Naive thymus-derived CD4-positive, alpha-beta T cell (primary cell): Measurements from ENCODE around the gene ASAP2. TPM values are rescaled to one million over a fixed set of nuclear protein-coding genes. Genes with fewer than 3 reads are reported as not detected.

Experiments
- ATAC-seq: fragments of 150-1000 bp; cut with Tn5 transposase; 2 replicates; pipeline ENCODE4 v1.10.0; 2021; ENCODE audit warnings: mild to moderate bottlenecking, moderate library complexity
- CTCF ChIA-PET: fragments of 350-600 bp; sonication (Branson Sonifier 250); formaldehyde crosslinking; loops from one replicate; lab custom pipeline; 2021; ENCODE audit warnings: antibody characterized with exemption; lab: Charles Lee
- POLR2A ChIA-PET: fragments of 350-600 bp; sonication (Branson Sonifier 250); formaldehyde crosslinking; loops from one replicate; lab custom pipeline; 2021; ENCODE audit warnings: antibody characterized with exemption, inconsistent platforms; lab: Charles Lee
- DNase-seq, 9 donors: peaks; one replicate each; pipeline versions ENCODE4 v3.0.0 to v3.0.0-alpha.2; 2020 to 2022; ENCODE audit warnings: mixed read lengths in 1 of 9
- H3K27ac ChIP-seq: one replicate; pipeline ENCODE4 v1.7.0; 2013; ENCODE audit warnings: mild to moderate bottlenecking, low read depth, low read length, moderate library complexity
- H3K27me3 ChIP-seq, 2 donors: one replicate each; pipeline ENCODE4 v1.7.0; 2013; ENCODE audit warnings: low read length in 2 of 2, mild to moderate bottlenecking in 2 of 2, moderate library complexity in 2 of 2; ENCODE audit not compliant: control insufficient read depth in 2 of 2, insufficient read depth in 2 of 2
- H3K36me3 ChIP-seq, 3 experiments: 1 replicate in 2 of 3; 2 replicates in 1 of 3; pipeline ENCODE4 v1.7.0; 2013; ENCODE audit warnings: low read length in 3 of 3, mild to moderate bottlenecking in 3 of 3, moderate library complexity in 1 of 3; ENCODE audit not compliant: insufficient read depth in 3 of 3, control insufficient read depth in 2 of 3
- H3K4me1 ChIP-seq, 2 donors: one replicate each; pipeline ENCODE4 v1.7.0; 2013; ENCODE audit warnings: low read length in 2 of 2, mild to moderate bottlenecking in 2 of 2, moderate library complexity in 1 of 2; ENCODE audit not compliant: control insufficient read depth in 2 of 2, insufficient read depth in 2 of 2
- H3K4me3 ChIP-seq: 2 replicates; pipeline ENCODE4 v1.7.0; 2013; ENCODE audit warnings: mild to moderate bottlenecking, low read length
- H3K9me3 ChIP-seq, 3 experiments: 1 replicate in 2 of 3; 2 replicates in 1 of 3; pipeline ENCODE4 v1.7.0; 2013; ENCODE audit warnings: low read length in 3 of 3; ENCODE audit not compliant: control insufficient read depth in 2 of 3
- H3K27ac Mint-ChIP-seq, 9 donors: one replicate each; pipeline ENCODE4 v1.8.0; 2020 to 2022; ENCODE audit warnings: mixed read lengths in 9 of 9, mild to moderate bottlenecking in 8 of 9, moderate library complexity in 5 of 9, inconsistent platforms in 2 of 9
- H3K27me3 Mint-ChIP-seq, 5 donors: one replicate each; pipeline ENCODE4 v1.8.0; 2021 to 2022; ENCODE audit warnings: mixed read lengths in 5 of 5, mild to moderate bottlenecking in 1 of 5
- H3K36me3 Mint-ChIP-seq, 5 donors: one replicate each; pipeline ENCODE4 v1.8.0; 2020 to 2022; ENCODE audit warnings: mixed read lengths in 5 of 5, mild to moderate bottlenecking in 3 of 5, inconsistent platforms in 1 of 5
- H3K4me1 Mint-ChIP-seq, 7 donors: one replicate each; pipeline ENCODE4 v1.8.0; 2020 to 2022; ENCODE audit warnings: mixed read lengths in 7 of 7, mild to moderate bottlenecking in 3 of 7, inconsistent platforms in 1 of 7
- H3K4me3 Mint-ChIP-seq, 10 donors: one replicate each; pipeline ENCODE4 v1.8.0; 2020 to 2022; ENCODE audit warnings: mild to moderate bottlenecking in 10 of 10, mixed read lengths in 10 of 10, moderate library complexity in 6 of 10, inconsistent platforms in 2 of 10
- H3K9me3 Mint-ChIP-seq, 11 donors: one replicate each; pipeline ENCODE4 v1.8.0; 2020 to 2022; ENCODE audit warnings: mixed read lengths in 11 of 11, mild to moderate bottlenecking in 4 of 11, inconsistent platforms in 1 of 11, moderate library complexity in 1 of 11
- intact Hi-C, 2 donors: fragments of 100-400 bp; cut with micrococcal nuclease; formaldehyde crosslinking; loops; one replicate each; pipeline ENCODE4 v1.15.1; 2023
- polyA plus RNA-seq, 2 donors: library from polyadenylated mRNA; unstranded; fragments of 300-500 nt; fragmentation: Illumina TruSeq; gene quantifications; one replicate each; pipeline ENCODE4 v1.2.3, GENCODE V29; 2021
- total RNA-seq, 6 experiments: library from RNA in 5 of 6; stranded (reverse) in 5 of 6; gene quantifications; 1 replicate in 5 of 6; 2 replicates in 1 of 6; pipeline ENCODE4 v1.2.3 and lab custom pipeline; 2021 to 2026

ASAP2 gene
- total and polyA plus RNA-seq, 7 experiments from 2014 or later, result 0.10 to 1.2 (median 0.45) TPM; not detected in 4

GRCh38 chr2:9235147-9236044 is 28.8 kb downstream of the ASAP2 start:
- ChIA-PET POLR2A (no interaction called here), CTCF (no interaction called here)
- H3K27me3 Mint-ChIP-seq, result peaks cover 14 to 25% (median 21%) of the 10 kb centered on the region in 5 donors
- no peaks in the 10 kb centered on the region for H3K4me1 ChIP-seq
- H3K36me3 ChIP-seq, result no peaks in the 10 kb centered on the region
- H3K27ac Mint-ChIP-seq, result no peak overlapping the region
- no peaks in the 10 kb centered on the region for H3K36me3 Mint-ChIP-seq
- no peak overlapping the region for H3K4me3 ChIP-seq
- intact Hi-C loops, result no loop called here
- no peak overlapping the region for H3K4me3 Mint-ChIP-seq
- peaks cover 0 to 4% (median 0%) of the 10 kb centered on the region in 7 donors for H3K4me1 Mint-ChIP-seq
- ATAC-seq (no peak), DNase-seq (no peak)
- no peaks in the 10 kb centered on the region for H3K9me3 ChIP-seq
- no peaks in the 10 kb centered on the region for H3K9me3 Mint-ChIP-seq
- no peaks in the 10 kb centered on the region for H3K27me3 ChIP-seq
- no peak overlapping the region for H3K27ac ChIP-seq

DNA sequence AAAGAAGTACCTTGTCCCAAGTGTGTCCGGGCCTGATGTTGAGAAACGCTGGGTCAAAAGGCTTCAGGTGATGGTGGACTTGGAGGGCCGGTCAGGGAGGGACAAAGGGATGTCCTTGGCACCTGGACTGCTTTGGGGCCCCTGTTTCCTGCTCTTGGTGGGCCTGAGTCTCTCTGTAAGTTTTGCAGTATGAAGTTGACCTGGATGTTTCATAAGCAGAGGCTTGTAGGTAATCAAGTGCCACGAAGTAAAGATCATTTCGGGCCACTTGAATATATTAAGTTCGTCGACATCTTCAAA is 29.4 kb downstream of the ASAP2 start:
- peaks cover 0 to 4% (median 0%) of the 10 kb centered on the region in 7 donors for H3K4me1 Mint-ChIP-seq
- no peaks in the 10 kb centered on the region for H3K36me3 Mint-ChIP-seq
- H3K4me3 Mint-ChIP-seq, result no peak overlapping the region
- ATAC-seq, result no peak
- Histone ChIP-seq H3K27ac (no peak overlapping the region), H3K4me3 (no peak overlapping the region), H3K9me3 (no peaks in the 10 kb centered on the region), H3K4me1 (no peaks in the 10 kb centered on the region), H3K27me3 (no peaks in the 10 kb centered on the region), H3K36me3 (no peaks in the 10 kb centered on the region)
- H3K9me3 Mint-ChIP-seq, result no peaks in the 10 kb centered on the region
- intact Hi-C loops, result no loop called here
- POLR2A ChIA-PET, result no interaction called here
- no peak for DNase-seq
- peaks cover 14 to 24% (median 18%) of the 10 kb centered on the region in 5 donors for H3K27me3 Mint-ChIP-seq
- CTCF ChIA-PET, result no interaction called here
- no peak overlapping the region for H3K27ac Mint-ChIP-seq

DNA sequence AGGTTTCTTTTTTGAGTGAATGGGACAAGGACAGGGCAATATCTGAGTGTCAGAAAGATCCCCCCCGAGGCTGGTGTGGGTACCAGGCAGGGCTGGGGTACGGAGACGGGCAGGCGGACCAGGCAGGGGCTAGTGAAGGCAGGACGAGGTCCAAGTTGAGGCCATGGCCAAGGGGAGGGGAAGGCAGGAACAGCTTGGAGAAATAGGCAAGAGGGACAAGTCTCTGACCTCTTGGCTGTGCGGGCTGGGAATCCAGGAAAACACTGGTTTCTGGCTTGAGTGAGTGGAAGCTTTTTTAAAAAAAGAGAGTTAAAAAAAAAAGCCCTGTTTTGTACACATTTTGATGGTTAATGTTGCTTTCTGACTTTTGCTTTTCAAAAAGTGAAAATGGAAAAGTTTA is 30.3 kb downstream of the ASAP2 start:
- Mint-ChIP-seq H3K9me3 (no peaks in the 10 kb centered on the region), H3K4me3 (no peak overlapping the region), H3K36me3 (no peaks in the 10 kb centered on the region), H3K4me1 (peaks cover 0 to 2% (median 0%) of the 10 kb centered on the region in 7 donors), H3K27me3 (peaks cover 11 to 17% (median 14%) of the 10 kb centered on the region in 5 donors), H3K27ac (no peak overlapping the region)
- ChIA-PET CTCF (no interaction called here), POLR2A (no interaction called here)
- no peaks in the 10 kb centered on the region for H3K36me3 ChIP-seq
- no peaks in the 10 kb centered on the region for H3K27me3 ChIP-seq
- H3K9me3 ChIP-seq, result no peaks in the 10 kb centered on the region
- DNase-seq (no peak), ATAC-seq (no peak)
- no peak overlapping the region for H3K4me3 ChIP-seq
- no peaks in the 10 kb centered on the region for H3K4me1 ChIP-seq
- no peak overlapping the region for H3K27ac ChIP-seq
- intact Hi-C loops, result no loop called here

DNA sequence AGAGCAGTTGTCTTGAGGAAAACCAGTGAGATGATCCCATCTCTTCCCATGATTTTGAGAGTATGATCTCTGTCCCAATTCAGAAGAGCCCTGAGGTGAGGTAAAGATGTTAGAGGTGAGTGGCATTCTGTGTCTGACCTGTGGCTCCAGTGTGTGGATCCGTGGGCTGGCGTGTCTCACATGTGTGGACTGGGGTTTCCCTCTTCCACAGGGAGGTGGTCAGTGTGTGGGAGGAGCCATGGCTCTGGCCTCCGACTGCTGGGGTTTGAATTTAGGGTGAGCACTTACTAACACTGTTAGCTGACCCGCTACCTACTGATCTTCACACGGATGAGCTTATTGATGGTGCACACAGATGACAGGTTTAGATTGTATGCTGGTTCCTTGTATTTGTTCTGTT is 31.2 kb downstream of the ASAP2 start:
- intact Hi-C loops, result no loop called here
- ATAC-seq, result no peak

DNA sequence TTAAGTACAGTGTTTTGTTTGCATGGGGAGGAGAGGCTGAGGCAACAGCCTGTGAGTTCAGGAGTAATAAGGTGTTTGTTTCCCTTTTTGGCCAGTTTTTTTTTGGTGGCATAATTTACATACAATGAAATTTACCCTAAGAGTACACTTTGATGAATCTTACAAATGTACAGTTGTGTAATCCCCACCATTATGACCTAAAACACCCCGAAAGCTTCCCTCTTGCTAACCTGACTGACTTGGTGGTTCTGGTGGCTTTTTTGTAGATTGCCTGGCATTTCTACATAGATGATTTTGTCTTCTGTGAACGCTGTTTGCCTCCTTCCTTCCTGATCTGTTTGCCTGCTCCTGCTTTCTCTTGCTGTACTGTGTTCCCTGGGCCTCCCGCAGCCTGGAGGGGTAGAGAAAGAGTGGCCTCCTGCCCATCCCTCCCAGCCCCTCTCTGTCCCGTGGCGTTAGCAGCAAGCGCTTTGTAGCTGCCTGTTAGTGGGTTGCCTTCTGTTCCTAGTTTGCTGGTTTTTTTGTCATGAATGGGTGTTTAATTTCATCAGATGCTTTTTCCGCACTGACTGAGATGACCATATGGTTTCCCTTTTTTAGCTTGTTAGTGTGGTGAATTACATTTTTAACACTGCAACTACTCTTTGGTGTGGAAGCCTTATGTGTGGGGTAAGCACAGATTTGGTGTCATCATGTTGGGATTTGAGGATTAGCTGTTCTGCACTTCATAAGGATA is 32.1 kb downstream of the ASAP2 start:
- peaks cover 0 to 1% (median 0%) of the 10 kb centered on the region in 7 donors for H3K4me1 Mint-ChIP-seq
- H3K4me3 ChIP-seq, result no peak overlapping the region
- no peaks in the 10 kb centered on the region for H3K4me1 ChIP-seq
- DNase-seq (no peak), ATAC-seq (no peak)
- no peaks in the 10 kb centered on the region for H3K9me3 Mint-ChIP-seq
- H3K9me3 ChIP-seq, result no peaks in the 10 kb centered on the region
- no peak overlapping the region for H3K27ac ChIP-seq
- H3K27me3 Mint-ChIP-seq, result peaks cover 0 to 9% (median 7%) of the 10 kb centered on the region in 5 donors
- H3K36me3 Mint-ChIP-seq, result no peaks in the 10 kb centered on the region
- intact Hi-C loops, result no loop called here
- H3K36me3 ChIP-seq, result no peaks in the 10 kb centered on the region
- ChIA-PET POLR2A (no interaction called here), CTCF (no interaction called here)
- no peak overlapping the region for H3K27ac Mint-ChIP-seq
- no peaks in the 10 kb centered on the region for H3K27me3 ChIP-seq
- H3K4me3 Mint-ChIP-seq, result no peak overlapping the region

More for the DNA sequence above, 31.2 kb downstream of the ASAP2 start:
- H3K4me3 Mint-ChIP-seq, result no peak overlapping the region
- Histone ChIP-seq H3K27ac (no peak overlapping the region), H3K4me1 (no peaks in the 10 kb centered on the region), H3K4me3 (no peak overlapping the region), H3K9me3 (no peaks in the 10 kb centered on the region), H3K27me3 (no peaks in the 10 kb centered on the region), H3K36me3 (no peaks in the 10 kb centered on the region)
- DNase-seq, result no peak
- peaks cover 2 to 11% (median 8%) of the 10 kb centered on the region in 5 donors for H3K27me3 Mint-ChIP-seq
- H3K4me1 Mint-ChIP-seq, result peaks cover 0 to 1% (median 0%) of the 10 kb centered on the region in 7 donors
- H3K9me3 Mint-ChIP-seq, result no peaks in the 10 kb centered on the region
- POLR2A ChIA-PET, result no interaction called here
- no peaks in the 10 kb centered on the region for H3K36me3 Mint-ChIP-seq
- CTCF ChIA-PET, result no interaction called here
- H3K27ac Mint-ChIP-seq, result no peak overlapping the region

DNA sequence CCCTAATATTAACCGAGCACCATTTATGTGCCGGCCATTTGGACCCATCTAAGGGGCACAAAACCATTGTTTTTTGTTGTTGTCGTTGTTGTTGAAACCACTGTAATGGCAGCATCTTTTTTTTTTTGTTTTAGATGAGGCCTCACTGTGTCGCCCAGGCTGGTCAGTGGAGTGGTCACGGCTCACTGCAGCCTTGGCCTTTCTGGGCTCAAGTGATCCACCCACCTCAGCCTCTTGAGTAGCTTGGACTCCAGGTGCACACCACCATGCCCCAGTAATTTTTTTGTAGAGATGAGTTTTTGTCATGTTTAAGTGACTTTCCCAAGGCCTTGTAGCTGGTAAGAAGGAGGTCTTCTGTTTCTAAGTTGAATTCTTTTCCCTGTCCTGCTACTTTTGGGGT is 33.0 kb downstream of the ASAP2 start:
- Mint-ChIP-seq H3K27ac (no peak overlapping the region), H3K4me3 (no peak overlapping the region), H3K27me3 (peaks cover 0 to 9% (median 3%) of the 10 kb centered on the region in 5 donors), H3K9me3 (no peaks in the 10 kb centered on the region), H3K36me3 (no peaks in the 10 kb centered on the region), H3K4me1 (peaks cover 0 to 1% (median 0%) of the 10 kb centered on the region in 7 donors)
- H3K36me3 ChIP-seq, result no peaks in the 10 kb centered on the region
- intact Hi-C loops, result no loop called here
- DNase-seq (no peak), ATAC-seq (no peak)
- no peak overlapping the region for H3K4me3 ChIP-seq
- ChIA-PET CTCF (no interaction called here), POLR2A (no interaction called here)
- no peaks in the 10 kb centered on the region for H3K9me3 ChIP-seq
- no peaks in the 10 kb centered on the region for H3K27me3 ChIP-seq
- no peak overlapping the region for H3K27ac ChIP-seq
- no peaks in the 10 kb centered on the region for H3K4me1 ChIP-seq
